K562 (cell line): ENCODE measurements around the gene EPN2.

Experiments used
- NFE2 ChIP-seq: IDR thresholded peaks from 2 replicates; pipeline ENCODE4 v1.6.1; 2014; ENCODE audit warnings: antibody characterized with exemption, low read depth
- ZBED1 ChIP-seq: IDR thresholded peaks from 2 replicates; pipeline ENCODE4 v1.6.1; 2014
- ZNF124 ChIP-seq: sonication (generic); formaldehyde crosslinking; IDR thresholded peaks from 2 replicates; pipeline ENCODE4 v1.8.1; 2022; ENCODE audit warnings: missing genetic modification reagents

DNA sequence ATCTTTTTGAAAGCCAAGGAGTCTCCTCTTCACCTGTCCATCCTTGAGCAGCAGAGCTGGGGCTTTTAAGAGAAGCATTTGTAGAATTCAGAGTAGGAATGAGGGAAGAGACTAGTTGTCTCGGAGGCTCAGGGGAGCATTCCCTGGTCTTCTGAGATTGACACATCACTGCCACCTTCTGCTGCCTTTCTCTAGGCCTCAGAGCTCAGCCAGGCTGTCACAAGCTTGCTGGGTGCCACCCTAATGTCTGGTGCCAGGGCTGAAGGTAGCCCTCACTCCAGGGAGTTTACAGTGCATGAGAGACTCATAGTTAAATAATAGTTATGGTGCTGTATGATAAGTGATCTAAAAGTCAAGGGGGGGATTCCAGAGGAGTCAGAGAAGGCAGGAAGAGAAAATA lies 85.7 kb downstream of the EPN2 start:
- no peak for TF ChIP-seq NFE2
- TF ChIP-seq ZNF124 (CRISPR knock-in tag) = no peak
- TF ChIP-seq ZBED1 = no peak
